Measurements from ENCODE around the gene ZNF467. TPM values are rescaled to one million over a fixed set of nuclear protein-coding genes. Genes with fewer than 3 reads are reported as not detected.

The ZNF467 gene
- 0.36 and 1.5 TPM in 2 replicates for total RNA-seq

DNA sequence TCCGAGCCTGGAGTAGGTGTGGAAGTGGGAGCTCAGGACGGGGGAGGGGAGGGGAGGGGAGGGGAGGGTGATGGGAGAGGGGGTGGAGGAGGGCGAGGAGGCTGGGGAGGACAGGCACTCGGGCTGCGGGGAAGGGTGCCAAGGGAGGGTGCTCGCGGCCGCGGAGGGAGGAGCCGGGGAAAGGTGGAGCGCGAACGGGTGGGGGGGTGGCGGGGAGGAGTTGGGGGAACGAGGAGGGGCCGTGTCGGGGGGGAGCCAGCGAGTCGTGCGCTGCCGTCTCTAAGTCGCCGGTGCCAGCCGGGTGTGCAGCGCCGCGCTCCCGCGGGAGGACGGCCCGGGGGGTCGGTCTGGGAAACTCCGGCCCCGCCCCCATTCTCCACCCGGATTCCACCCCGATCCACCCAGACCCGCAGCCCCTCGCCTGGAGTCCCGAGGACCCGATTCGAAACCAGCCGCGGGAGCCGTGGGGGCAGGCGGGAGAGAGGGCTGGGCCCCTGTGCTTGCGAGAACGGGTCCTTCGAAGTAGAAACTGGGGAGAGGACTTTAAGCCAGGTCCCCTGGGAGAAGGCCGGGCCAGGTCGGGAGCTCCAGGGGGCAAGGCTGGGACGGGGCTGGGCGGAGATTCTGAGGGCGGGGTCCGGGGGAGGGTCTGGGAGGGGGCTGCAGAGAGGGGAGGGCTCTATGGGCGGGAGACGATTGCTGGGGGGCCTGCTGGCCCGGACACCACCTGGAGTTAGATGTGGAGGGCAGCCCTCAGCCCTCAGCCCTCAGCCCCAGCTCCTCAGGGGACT lies at the start of gene ZNF467:
Gene ZNF467 (minus strand): TSS at position 143 of the 791 bp plus-strand sequence. CDS start 2,556 bp downstream, outside the sequence.

Other genes starting within 250 kb of the ZNF467 start
- gene ZNF862, start 64.8 kb upstream of the ZNF467 start, total RNA-seq, result 7.3 and 13.3 TPM in 2 replicates
- gene ATP6V0E2, start 100.4 kb upstream of the ZNF467 start, total RNA-seq, result 10.9 and 16.7 TPM in 2 replicates